Ishikawa (cell line): Measurements from ENCODE around the gene DNM2.

Source experiments
- CEBPB ChIP-seq: IDR thresholded peaks from 2 replicates; pipeline ENCODE4 v1.6.1; 2012
- CREB1 ChIP-seq: IDR thresholded peaks from 2 replicates; pipeline ENCODE4 v1.6.1; 2012; ENCODE audit warnings: low read depth
- EGR1 ChIP-seq: IDR thresholded peaks from 2 replicates; pipeline ENCODE4 v1.6.1; 2012
- EP300 ChIP-seq: IDR thresholded peaks from 2 replicates; pipeline ENCODE4 v1.6.1; 2012; ENCODE audit warnings: borderline replicate concordance
- NFIC ChIP-seq: IDR thresholded peaks from 2 replicates; pipeline ENCODE4 v1.6.1; 2012
- RAD21 ChIP-seq: IDR thresholded peaks from 2 replicates; pipeline ENCODE4 v1.6.1; 2012; ENCODE audit warnings: low read depth
- TAF1 ChIP-seq: IDR thresholded peaks from 2 replicates; pipeline ENCODE4 v1.6.1; 2012; ENCODE audit warnings: low read depth, mild to moderate bottlenecking
- YY1 ChIP-seq: IDR thresholded peaks from 2 replicates; pipeline ENCODE4 v1.6.1; 2012; ENCODE audit warnings: low read depth
- TF ChIP-seq, protein P1 (sequence below): IDR thresholded peaks from 2 replicates; pipeline ENCODE4 v1.6.1; 2012
- TF ChIP-seq, protein P2 (sequence below): IDR thresholded peaks from 2 replicates; pipeline ENCODE4 v1.6.1; 2012; ENCODE audit warnings: low read depth, mild to moderate bottlenecking
- TF ChIP-seq, protein P3 (sequence below): IDR thresholded peaks from 2 replicates; pipeline ENCODE4 v1.6.1; 2012

- TF ChIP-seq, protein P1, sequence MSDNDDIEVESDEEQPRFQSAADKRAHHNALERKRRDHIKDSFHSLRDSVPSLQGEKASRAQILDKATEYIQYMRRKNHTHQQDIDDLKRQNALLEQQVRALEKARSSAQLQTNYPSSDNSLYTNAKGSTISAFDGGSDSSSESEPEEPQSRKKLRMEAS: no peak
- TF ChIP-seq YY1 (no peak), TAF1 (no peak), EGR1 (no peak), EP300 (no peak), RAD21 (no peak), NFIC (no peak), CEBPB (no peak), CREB1 (no peak)
- TF ChIP-seq, protein P2, sequence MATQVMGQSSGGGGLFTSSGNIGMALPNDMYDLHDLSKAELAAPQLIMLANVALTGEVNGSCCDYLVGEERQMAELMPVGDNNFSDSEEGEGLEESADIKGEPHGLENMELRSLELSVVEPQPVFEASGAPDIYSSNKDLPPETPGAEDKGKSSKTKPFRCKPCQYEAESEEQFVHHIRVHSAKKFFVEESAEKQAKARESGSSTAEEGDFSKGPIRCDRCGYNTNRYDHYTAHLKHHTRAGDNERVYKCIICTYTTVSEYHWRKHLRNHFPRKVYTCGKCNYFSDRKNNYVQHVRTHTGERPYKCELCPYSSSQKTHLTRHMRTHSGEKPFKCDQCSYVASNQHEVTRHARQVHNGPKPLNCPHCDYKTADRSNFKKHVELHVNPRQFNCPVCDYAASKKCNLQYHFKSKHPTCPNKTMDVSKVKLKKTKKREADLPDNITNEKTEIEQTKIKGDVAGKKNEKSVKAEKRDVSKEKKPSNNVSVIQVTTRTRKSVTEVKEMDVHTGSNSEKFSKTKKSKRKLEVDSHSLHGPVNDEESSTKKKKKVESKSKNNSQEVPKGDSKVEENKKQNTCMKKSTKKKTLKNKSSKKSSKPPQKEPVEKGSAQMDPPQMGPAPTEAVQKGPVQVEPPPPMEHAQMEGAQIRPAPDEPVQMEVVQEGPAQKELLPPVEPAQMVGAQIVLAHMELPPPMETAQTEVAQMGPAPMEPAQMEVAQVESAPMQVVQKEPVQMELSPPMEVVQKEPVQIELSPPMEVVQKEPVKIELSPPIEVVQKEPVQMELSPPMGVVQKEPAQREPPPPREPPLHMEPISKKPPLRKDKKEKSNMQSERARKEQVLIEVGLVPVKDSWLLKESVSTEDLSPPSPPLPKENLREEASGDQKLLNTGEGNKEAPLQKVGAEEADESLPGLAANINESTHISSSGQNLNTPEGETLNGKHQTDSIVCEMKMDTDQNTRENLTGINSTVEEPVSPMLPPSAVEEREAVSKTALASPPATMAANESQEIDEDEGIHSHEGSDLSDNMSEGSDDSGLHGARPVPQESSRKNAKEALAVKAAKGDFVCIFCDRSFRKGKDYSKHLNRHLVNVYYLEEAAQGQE: no peak
- TF ChIP-seq, protein P3, sequence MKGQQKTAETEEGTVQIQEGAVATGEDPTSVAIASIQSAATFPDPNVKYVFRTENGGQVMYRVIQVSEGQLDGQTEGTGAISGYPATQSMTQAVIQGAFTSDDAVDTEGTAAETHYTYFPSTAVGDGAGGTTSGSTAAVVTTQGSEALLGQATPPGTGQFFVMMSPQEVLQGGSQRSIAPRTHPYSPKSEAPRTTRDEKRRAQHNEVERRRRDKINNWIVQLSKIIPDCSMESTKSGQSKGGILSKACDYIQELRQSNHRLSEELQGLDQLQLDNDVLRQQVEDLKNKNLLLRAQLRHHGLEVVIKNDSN: no peak
Observed at GRCh38 chr19:10692673-10693264, 25.1 kb upstream of the DNM2 start.
